ENCODE measurements around the gene SPINK8. TPM values are rescaled to one million over a fixed set of nuclear protein-coding genes. Genes with fewer than 3 reads are reported as not detected.
"Not testable (repeated sequence)": the region's sequence is repeated elsewhere in the genome, so short reads cannot be mapped to it uniquely, and the experiment has no call there.

The SPINK8 gene
- total and polyA plus RNA-seq, 2 experiments from 2014 or later, result not detected

GRCh38 chr3:48345946-48346572 lies 12.6 kb upstream of the SPINK8 start:
- H3K27ac ChIP-seq, result no peak overlapping the region
- in situ Hi-C loops (cut with MboI), result no loop called here
- H3K9me2 ChIP-seq (ENCODE audit: insufficient read depth), result no peaks in the 10 kb centered on the region
- whole genome bisulfite sequencing, 2 experiments (ENCODE audit: low coverage in 1 of 2, low lambda C conversion rate in 2 of 2, missing lambda C conversion rate in 2 of 2), result 58 to 73% methylated on average over 2 of the region's 2 CpGs
- no peak overlapping the region for H3K4me3 ChIP-seq
- H3F3A ChIP-seq (ENCODE audit: insufficient read depth), result no peaks in the 10 kb centered on the region
- H3K9me3 ChIP-seq (ENCODE audit: low read depth), result no peaks in the 10 kb centered on the region
- H3K4me2 ChIP-seq (ENCODE audit: unreplicated experiment), result no peak overlapping the region
- TF ChIP-seq EZH2 (IDR thresholded peaks at IDR 0.05; ENCODE audit: insufficient read depth, poor library complexity, severe bottlenecking), result no peak
- TF ChIP-seq EZH2phosphoT487 (IDR thresholded peaks at IDR 0.05; ENCODE audit: insufficient read depth, low read depth), result no peak
- no peaks in the 10 kb centered on the region for H3K4me1 ChIP-seq (ENCODE audit: insufficient read depth)
- no peak overlapping the region for H2AFZ ChIP-seq
- no peaks in the 10 kb centered on the region for H4K20me1 ChIP-seq (ENCODE audit: insufficient read depth)
- no peak for DNase-seq
- H3K79me2 ChIP-seq (ENCODE audit: insufficient read depth), result no peaks in the 10 kb centered on the region
- no peaks in the 10 kb centered on the region for H3K27me3 ChIP-seq (replicated peaks; ENCODE audit: insufficient read depth)
- no peaks in the 10 kb centered on the region for H3K36me3 ChIP-seq (ENCODE audit: low read depth)
- no peak overlapping the region for H3K9ac ChIP-seq

GRCh38 chr3:48344867-48345507 lies 11.5 kb upstream of the SPINK8 start:
- no peak for DNase-seq
- no peak overlapping the region for H2AFZ ChIP-seq
- H3K9me3 ChIP-seq (ENCODE audit: low read depth), result no peaks in the 10 kb centered on the region
- no peaks in the 10 kb centered on the region for H3F3A ChIP-seq (ENCODE audit: insufficient read depth)
- no peaks in the 10 kb centered on the region for H4K20me1 ChIP-seq (ENCODE audit: insufficient read depth)
- H3K4me2 ChIP-seq (ENCODE audit: unreplicated experiment), result no peak overlapping the region
- no peaks in the 10 kb centered on the region for H3K9me2 ChIP-seq (ENCODE audit: insufficient read depth)
- no peaks in the 10 kb centered on the region for H3K27me3 ChIP-seq (replicated peaks; ENCODE audit: insufficient read depth)
- H3K4me3 ChIP-seq, result no peak overlapping the region
- H3K4me1 ChIP-seq (ENCODE audit: insufficient read depth), result no peaks in the 10 kb centered on the region
- H3K79me2 ChIP-seq (ENCODE audit: insufficient read depth), result no peaks in the 10 kb centered on the region
- H3K27ac ChIP-seq, result no peak overlapping the region
- 5 to 8% methylated on average over 1 of the region's 1 CpG for WGBS, 2 experiments (ENCODE audit: low coverage in 1 of 2, low lambda C conversion rate in 2 of 2, missing lambda C conversion rate in 2 of 2)
- no peak overlapping the region for H3K9ac ChIP-seq
- in situ Hi-C loops (cut with MboI), result no loop called here
- no peaks in the 10 kb centered on the region for H3K36me3 ChIP-seq (ENCODE audit: low read depth)
- TF ChIP-seq EZH2phosphoT487 (IDR thresholded peaks at IDR 0.05; ENCODE audit: insufficient read depth, low read depth) (no peak), EZH2 (IDR thresholded peaks at IDR 0.05; ENCODE audit: insufficient read depth, poor library complexity, severe bottlenecking) (no peak)

DNA sequence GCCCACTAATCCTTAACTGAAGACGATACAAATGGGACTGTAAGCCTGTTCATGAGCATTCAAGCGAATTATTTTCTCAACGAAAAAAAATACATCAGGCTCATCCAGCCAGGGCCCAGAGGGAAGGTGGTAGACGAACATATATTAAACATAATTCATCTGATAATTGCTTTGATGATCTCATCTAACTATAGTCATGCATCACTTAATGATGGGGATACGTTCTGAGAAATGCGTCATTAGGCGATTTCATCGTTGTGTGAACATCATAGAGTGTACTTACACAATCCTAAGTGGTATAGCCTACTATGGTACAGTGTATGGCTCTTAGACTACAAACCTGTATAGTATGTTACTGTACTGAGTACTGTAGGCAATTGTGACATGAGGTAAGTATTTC lies 10.0 kb upstream of the SPINK8 start:
- Histone ChIP-seq H3K27ac (no peak overlapping the region), H3K4me3 (no peak overlapping the region), H3K4me1 (ENCODE audit: insufficient read depth) (no peaks in the 10 kb centered on the region), H3K79me2 (ENCODE audit: insufficient read depth) (no peaks in the 10 kb centered on the region), H3F3A (ENCODE audit: insufficient read depth) (no peaks in the 10 kb centered on the region), H3K9ac (no peak overlapping the region), H3K9me2 (ENCODE audit: insufficient read depth) (no peaks in the 10 kb centered on the region), H3K9me3 (ENCODE audit: low read depth) (no peaks in the 10 kb centered on the region), H3K27me3 (replicated peaks; ENCODE audit: insufficient read depth) (no peaks in the 10 kb centered on the region), H3K4me2 (ENCODE audit: unreplicated experiment) (no peak overlapping the region), H2AFZ (no peak overlapping the region), H3K36me3 (ENCODE audit: low read depth) (no peaks in the 10 kb centered on the region), H4K20me1 (ENCODE audit: insufficient read depth) (no peaks in the 10 kb centered on the region)
- DNase-seq, result no peak
- no peak for TF ChIP-seq EZH2 (IDR thresholded peaks at IDR 0.05; ENCODE audit: insufficient read depth, poor library complexity, severe bottlenecking)
- 79 to 89% methylated on average over 8 of the region's 8 CpGs for WGBS, 2 experiments (ENCODE audit: low coverage in 1 of 2, low lambda C conversion rate in 2 of 2, missing lambda C conversion rate in 2 of 2)
- in situ Hi-C loops (cut with MboI), result no loop called here

- H4K20me1 ChIP-seq (ENCODE audit: insufficient read depth), result no peaks in the 10 kb centered on the region
- peaks cover 19% of the 10 kb centered on the region for H3K27me3 ChIP-seq (replicated peaks; ENCODE audit: insufficient read depth)
- H3K9ac ChIP-seq, result no peak overlapping the region
- H3K9me3 ChIP-seq (ENCODE audit: low read depth), result no peaks in the 10 kb centered on the region
- no peaks in the 10 kb centered on the region for H3K4me1 ChIP-seq (ENCODE audit: insufficient read depth)
- no peak overlapping the region for H2AFZ ChIP-seq
- no peak overlapping the region for H3K27ac ChIP-seq
- TF ChIP-seq EZH2 (IDR thresholded peaks at IDR 0.05; ENCODE audit: insufficient read depth, poor library complexity, severe bottlenecking) (no peak), EZH2phosphoT487 (IDR thresholded peaks at IDR 0.05; ENCODE audit: insufficient read depth, low read depth) (no peak)
- no peaks in the 10 kb centered on the region for H3K79me2 ChIP-seq (ENCODE audit: insufficient read depth)
- no peak for DNase-seq
- no peak overlapping the region for H3K4me2 ChIP-seq (ENCODE audit: unreplicated experiment)
- no peaks in the 10 kb centered on the region for H3K9me2 ChIP-seq (ENCODE audit: insufficient read depth)
- no peak overlapping the region for H3K4me3 ChIP-seq
- H3F3A ChIP-seq (ENCODE audit: insufficient read depth), result no peaks in the 10 kb centered on the region
- no peaks in the 10 kb centered on the region for H3K36me3 ChIP-seq (ENCODE audit: low read depth)
- WGBS, 2 experiments (ENCODE audit: low coverage in 1 of 2, low lambda C conversion rate in 2 of 2, missing lambda C conversion rate in 2 of 2), result 64 to 68% methylated on average over 4 of the region's 4 CpGs
- in situ Hi-C loops (cut with MboI), result no loop called here
These were observed 5.2 kb upstream of the SPINK8 start for GRCh38 chr3:48338635-48339034.

DNA sequence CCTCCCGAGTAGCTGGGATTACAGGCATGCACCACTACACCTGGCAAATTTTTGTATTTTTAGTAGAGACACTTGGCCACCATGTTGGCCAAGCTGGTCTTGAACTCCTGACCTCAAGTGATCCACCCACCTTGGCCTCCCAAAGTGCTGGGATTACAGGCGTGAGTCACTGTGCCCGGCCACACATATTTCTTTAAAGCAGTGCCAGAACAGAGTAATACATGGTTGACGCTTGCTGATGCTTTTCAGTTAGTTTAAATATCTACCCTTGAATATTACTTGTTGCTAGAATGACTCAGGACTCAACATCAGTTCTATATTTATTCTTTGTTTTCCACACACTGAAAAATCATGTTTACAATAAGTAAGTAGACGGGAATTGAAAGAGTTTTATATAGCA lies 4.1 kb upstream of the SPINK8 start:
- H3K27me3 ChIP-seq (replicated peaks; ENCODE audit: insufficient read depth), result peaks cover 23% of the 10 kb centered on the region
- H3K9me2 ChIP-seq (ENCODE audit: insufficient read depth); H3K4me1 ChIP-seq (ENCODE audit: insufficient read depth); H3K9me3 ChIP-seq (ENCODE audit: low read depth); H3F3A ChIP-seq (ENCODE audit: insufficient read depth); in situ Hi-C loops (cut with MboI); H3K27ac ChIP-seq; H3K36me3 ChIP-seq (ENCODE audit: low read depth); H3K4me3 ChIP-seq; H4K20me1 ChIP-seq (ENCODE audit: insufficient read depth); H2AFZ ChIP-seq; H3K4me2 ChIP-seq (ENCODE audit: unreplicated experiment); H3K79me2 ChIP-seq (ENCODE audit: insufficient read depth); H3K9ac ChIP-seq: not testable (repeated sequence)
- peak; percentile 22 for DNase-seq
- 41 to 46% methylated on average over 5 of the region's 5 CpGs for WGBS, 2 experiments (ENCODE audit: low coverage in 1 of 2, low lambda C conversion rate in 2 of 2, missing lambda C conversion rate in 2 of 2)

DNA sequence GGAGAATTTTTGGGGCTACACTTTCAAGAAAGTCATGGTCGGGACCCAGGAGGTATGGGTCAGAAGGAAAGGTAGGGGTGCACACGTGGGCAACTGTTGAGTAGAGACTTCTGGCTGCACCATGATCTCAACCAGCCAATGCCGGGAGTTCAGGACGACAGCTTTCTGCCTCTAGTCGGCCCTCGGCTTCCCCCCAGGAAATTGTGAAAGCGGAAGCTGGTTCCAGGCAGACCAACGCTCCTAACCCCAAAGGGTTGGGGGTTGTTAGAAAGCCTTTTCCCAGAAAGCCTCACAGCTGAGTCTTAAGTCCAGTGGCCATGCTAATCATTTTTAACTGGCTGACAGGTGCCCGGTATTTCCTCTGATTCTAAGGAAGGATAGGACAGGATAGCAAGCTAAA lies 1.8 kb upstream of the SPINK8 start:
- H3K4me1 ChIP-seq (ENCODE audit: insufficient read depth); H3K9me2 ChIP-seq (ENCODE audit: insufficient read depth); H3K4me3 ChIP-seq; H3K79me2 ChIP-seq (ENCODE audit: insufficient read depth); DNase-seq; H3K27ac ChIP-seq; H4K20me1 ChIP-seq (ENCODE audit: insufficient read depth); H3K9ac ChIP-seq; H3K9me3 ChIP-seq (ENCODE audit: low read depth); H3K4me2 ChIP-seq (ENCODE audit: unreplicated experiment); H3F3A ChIP-seq (ENCODE audit: insufficient read depth); H2AFZ ChIP-seq; in situ Hi-C loops (cut with MboI); H3K36me3 ChIP-seq (ENCODE audit: low read depth): not testable (repeated sequence)
- H3K27me3 ChIP-seq (replicated peaks; ENCODE audit: insufficient read depth), result peaks cover 40% of the 10 kb centered on the region
- 56 to 63% methylated on average over 9 of the region's 9 CpGs for WGBS, 2 experiments (ENCODE audit: low coverage in 1 of 2, low lambda C conversion rate in 2 of 2, missing lambda C conversion rate in 2 of 2)
